Neutrophil (primary cell): ENCODE measurements around the gene EXT2.

ENCODE experiments used
- H3K27ac ChIP-seq: fragments of 200-600 bp; sonication (generic); 2 replicates; pipeline ENCODE4 v1.5.1; 2016; ENCODE audit warnings: mild to moderate bottlenecking, moderate library complexity
- H3K27me3 ChIP-seq: fragments of 200-600 bp; sonication (generic); 2 replicates; pipeline ENCODE4 v1.6.0; 2016; ENCODE audit warnings: mild to moderate bottlenecking
- H3K36me3 ChIP-seq: fragments of 200-600 bp; sonication (generic); 2 replicates; pipeline ENCODE4 v1.5.1; 2017
- H3K4me1 ChIP-seq, 2 experiments: fragments of 200-600 bp in 1 of 2; sonication (generic) in 1 of 2; 1 replicate in 1 of 2; 2 replicates in 1 of 2; pipeline versions ENCODE4 v1.5.1 to v1.6.1; 2013 to 2016; ENCODE audit warnings: low read depth in 1 of 2, low read length in 1 of 2, mild to moderate bottlenecking in 1 of 2, moderate library complexity in 1 of 2; ENCODE audit not compliant: control insufficient read depth in 1 of 2, insufficient read depth in 1 of 2
- H3K4me3 ChIP-seq, 2 experiments: fragments of 200-600 bp in 1 of 2; sonication (generic) in 1 of 2; 1 replicate in 1 of 2; 2 replicates in 1 of 2; pipeline ENCODE4 v1.5.1; 2013 to 2016; ENCODE audit warnings: low read depth in 1 of 2, low read length in 1 of 2, mild to moderate bottlenecking in 1 of 2, moderate library complexity in 1 of 2
- H3K9me3 ChIP-seq: fragments of 200-600 bp; sonication (generic); 2 replicates; pipeline ENCODE4 v1.5.1; 2016
- TF ChIP-seq, protein P1 (sequence below): fragments of 200-600 bp; sonication (generic); IDR thresholded peaks from 2 replicates; pipeline ENCODE4 v1.5.1; 2016; ENCODE audit warnings: antibody characterized with exemption

Gene EXT2

DNA sequence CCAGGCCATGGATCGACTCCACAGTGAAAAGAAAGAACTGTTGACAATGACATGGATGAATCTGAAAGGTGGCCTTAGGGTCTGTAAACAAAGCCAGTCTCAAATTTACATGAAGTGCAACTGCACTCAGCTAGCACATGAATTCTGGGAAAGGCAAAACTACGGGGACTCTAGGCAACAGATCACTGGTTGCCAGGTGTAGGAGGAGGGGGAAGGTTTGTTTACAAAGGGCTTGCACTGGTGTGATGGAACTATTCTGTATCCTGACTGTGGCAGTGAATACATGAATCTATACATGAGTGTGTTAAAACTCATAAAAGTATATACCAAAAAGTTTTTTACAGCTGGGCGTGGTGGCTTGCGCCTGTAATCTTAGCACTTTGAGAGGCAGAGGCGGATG, 187.1 kb downstream of the EXT2 start:
- H3K4me3 ChIP-seq: no peak overlapping the region

DNA sequence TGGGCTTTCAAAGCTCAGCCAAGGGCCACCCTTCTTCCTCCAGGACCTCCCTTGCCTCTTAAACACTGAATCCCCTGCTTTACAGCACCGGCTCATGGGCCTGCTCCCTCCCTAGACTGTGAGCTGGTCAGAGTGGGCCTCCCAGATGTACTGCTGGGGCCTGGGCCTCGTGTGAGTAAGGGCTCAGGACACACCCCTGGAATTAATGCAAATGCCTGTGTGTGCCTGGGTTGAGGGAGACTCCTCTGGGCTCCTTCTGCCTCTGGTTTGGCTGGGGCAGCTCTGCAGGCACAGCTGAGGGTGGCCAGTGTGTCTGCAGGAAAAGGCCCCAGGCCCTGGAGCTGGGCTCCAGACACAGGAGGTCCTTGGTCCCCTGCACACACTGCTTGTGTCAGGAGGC, 190.3 kb downstream of the EXT2 start:
- H3K27ac ChIP-seq: no peak overlapping the region
- no peaks in the 10 kb centered on the region for H3K9me3 ChIP-seq
- no peaks in the 10 kb centered on the region for H3K36me3 ChIP-seq
- H3K4me3 ChIP-seq: no peak overlapping the region
- TF ChIP-seq, protein P1, sequence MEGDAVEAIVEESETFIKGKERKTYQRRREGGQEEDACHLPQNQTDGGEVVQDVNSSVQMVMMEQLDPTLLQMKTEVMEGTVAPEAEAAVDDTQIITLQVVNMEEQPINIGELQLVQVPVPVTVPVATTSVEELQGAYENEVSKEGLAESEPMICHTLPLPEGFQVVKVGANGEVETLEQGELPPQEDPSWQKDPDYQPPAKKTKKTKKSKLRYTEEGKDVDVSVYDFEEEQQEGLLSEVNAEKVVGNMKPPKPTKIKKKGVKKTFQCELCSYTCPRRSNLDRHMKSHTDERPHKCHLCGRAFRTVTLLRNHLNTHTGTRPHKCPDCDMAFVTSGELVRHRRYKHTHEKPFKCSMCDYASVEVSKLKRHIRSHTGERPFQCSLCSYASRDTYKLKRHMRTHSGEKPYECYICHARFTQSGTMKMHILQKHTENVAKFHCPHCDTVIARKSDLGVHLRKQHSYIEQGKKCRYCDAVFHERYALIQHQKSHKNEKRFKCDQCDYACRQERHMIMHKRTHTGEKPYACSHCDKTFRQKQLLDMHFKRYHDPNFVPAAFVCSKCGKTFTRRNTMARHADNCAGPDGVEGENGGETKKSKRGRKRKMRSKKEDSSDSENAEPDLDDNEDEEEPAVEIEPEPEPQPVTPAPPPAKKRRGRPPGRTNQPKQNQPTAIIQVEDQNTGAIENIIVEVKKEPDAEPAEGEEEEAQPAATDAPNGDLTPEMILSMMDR: no peak
- H3K4me1 ChIP-seq: no peaks in the 10 kb centered on the region
- H3K27me3 ChIP-seq: peaks cover 22% of the 10 kb centered on the region

More for the DNA sequence above, 187.1 kb downstream of the EXT2 start:
- H3K4me1 ChIP-seq: no peaks in the 10 kb centered on the region
- H3K27ac ChIP-seq: no peak overlapping the region
- peaks cover 5% of the 10 kb centered on the region for H3K27me3 ChIP-seq
- H3K9me3 ChIP-seq: no peaks in the 10 kb centered on the region
- TF ChIP-seq, protein P1: no peak
- no peaks in the 10 kb centered on the region for H3K36me3 ChIP-seq

DNA sequence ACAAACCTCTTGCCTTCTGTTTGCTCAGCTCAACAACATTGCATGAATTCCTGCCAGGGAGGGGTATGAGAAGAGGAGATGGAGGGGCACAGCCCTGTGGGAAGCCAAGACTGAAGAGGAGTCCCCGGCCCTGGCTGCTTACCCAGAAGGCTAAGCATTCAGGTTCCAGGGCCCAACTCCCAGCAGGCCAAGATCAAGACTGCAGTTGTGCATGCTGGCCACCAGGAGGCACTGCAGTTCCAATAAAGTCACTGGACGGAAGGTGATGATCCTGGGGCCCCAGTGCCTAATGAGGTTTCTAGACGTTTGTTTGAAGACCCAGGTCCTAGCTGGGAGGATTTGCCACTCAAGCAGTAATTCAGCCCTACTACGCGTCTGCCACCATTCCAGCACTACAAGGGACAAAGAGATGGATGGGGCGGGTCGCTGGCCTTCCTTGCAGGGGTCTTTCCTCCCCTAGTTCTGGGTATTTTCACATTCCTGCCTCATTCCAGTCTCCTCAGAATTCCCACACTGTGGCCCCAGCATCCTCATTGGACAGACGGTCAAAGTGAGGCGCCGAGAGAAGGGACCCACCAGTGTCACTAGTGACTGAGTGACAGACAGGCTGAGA, 190.9 kb downstream of the EXT2 start:
- H3K27ac ChIP-seq: no peak overlapping the region
- no peaks in the 10 kb centered on the region for H3K36me3 ChIP-seq
- H3K4me3 ChIP-seq: no peak overlapping the region
- peaks cover 22% of the 10 kb centered on the region for H3K27me3 ChIP-seq
- no peaks in the 10 kb centered on the region for H3K4me1 ChIP-seq
- TF ChIP-seq, protein P1: peak; percentile 91
- no peaks in the 10 kb centered on the region for H3K9me3 ChIP-seq

DNA sequence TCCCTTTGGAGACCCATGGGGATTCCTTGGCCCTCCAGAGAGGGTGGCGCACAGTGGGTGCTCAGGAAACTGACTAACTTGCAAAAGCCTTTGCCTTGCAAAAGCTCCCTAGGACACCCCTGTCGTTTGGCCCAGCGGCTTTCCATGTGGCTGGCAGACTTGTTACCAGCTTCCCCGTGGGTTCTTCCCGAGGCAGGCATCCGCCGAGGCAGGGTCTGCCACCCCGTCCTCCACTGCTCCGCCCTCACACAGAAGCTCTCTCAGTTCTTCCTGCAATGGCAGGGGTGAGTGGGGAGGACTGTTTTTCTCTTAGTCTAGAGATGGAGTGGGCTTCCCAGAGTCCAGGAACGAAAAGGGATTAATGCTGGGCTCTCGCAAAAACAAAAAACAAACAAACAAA, 191.4 kb downstream of the EXT2 start:
- Histone ChIP-seq H3K36me3 (no peaks in the 10 kb centered on the region), H3K9me3 (no peaks in the 10 kb centered on the region), H3K4me3 (no peak overlapping the region), H3K27me3 (peaks cover 28% of the 10 kb centered on the region), H3K27ac (no peak overlapping the region), H3K4me1 (no peaks in the 10 kb centered on the region)
- TF ChIP-seq, protein P1: no peak

DNA sequence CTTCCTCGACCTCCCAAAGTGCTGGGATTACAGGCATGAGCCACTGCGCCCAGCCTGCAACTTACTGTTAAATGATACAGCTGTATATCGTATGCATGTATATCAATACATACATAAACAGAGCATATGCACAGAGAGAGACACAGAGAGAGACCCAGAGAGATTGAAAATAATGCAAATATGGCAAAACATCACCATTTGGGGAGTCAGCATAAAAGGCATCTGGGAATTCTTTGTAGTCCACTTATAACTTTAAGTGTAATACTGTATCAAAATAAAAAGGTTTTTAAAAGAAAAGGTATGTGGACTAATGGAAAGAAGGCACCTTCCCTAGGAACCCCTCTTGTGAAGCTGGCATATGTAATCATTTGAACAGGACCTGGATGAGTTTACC, 192.7 kb downstream of the EXT2 start:
- Histone ChIP-seq H3K4me3 (no peak overlapping the region), H3K36me3 (no peaks in the 10 kb centered on the region), H3K9me3 (no peaks in the 10 kb centered on the region), H3K4me1 (no peaks in the 10 kb centered on the region), H3K27ac (no peak overlapping the region), H3K27me3 (peaks cover 38% of the 10 kb centered on the region)
- TF ChIP-seq, protein P1: no peak
